ENCODE data around the gene ZMYND11.

Gene ZMYND11

DNA sequence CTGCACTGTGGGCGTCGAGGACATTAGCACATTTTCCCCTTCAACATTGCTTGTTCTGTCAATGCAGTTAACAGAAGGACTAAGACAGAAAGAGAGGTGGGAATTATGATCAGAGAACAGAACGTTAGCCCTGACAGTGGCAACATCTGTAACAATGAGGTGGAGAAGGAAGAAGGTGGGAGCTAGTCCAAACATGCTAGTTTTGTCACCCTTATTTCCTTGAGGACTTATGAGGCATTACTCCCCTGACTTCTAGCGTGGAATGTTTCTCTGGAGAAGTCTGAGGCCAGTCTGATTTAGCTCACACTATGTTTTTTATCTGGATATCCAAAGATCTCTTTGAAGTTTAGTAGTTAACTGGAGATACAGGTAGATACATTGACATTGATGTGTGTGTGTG lies 73.4 kb downstream of the ZMYND11 start:
- TF ChIP-seq, protein P1, sequence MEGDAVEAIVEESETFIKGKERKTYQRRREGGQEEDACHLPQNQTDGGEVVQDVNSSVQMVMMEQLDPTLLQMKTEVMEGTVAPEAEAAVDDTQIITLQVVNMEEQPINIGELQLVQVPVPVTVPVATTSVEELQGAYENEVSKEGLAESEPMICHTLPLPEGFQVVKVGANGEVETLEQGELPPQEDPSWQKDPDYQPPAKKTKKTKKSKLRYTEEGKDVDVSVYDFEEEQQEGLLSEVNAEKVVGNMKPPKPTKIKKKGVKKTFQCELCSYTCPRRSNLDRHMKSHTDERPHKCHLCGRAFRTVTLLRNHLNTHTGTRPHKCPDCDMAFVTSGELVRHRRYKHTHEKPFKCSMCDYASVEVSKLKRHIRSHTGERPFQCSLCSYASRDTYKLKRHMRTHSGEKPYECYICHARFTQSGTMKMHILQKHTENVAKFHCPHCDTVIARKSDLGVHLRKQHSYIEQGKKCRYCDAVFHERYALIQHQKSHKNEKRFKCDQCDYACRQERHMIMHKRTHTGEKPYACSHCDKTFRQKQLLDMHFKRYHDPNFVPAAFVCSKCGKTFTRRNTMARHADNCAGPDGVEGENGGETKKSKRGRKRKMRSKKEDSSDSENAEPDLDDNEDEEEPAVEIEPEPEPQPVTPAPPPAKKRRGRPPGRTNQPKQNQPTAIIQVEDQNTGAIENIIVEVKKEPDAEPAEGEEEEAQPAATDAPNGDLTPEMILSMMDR (IDR thresholded peaks at IDR 0.05; ENCODE audit: low read depth, low read length, missing control alignments): no peak
- H3K4me3 ChIP-seq (replicated peaks; ENCODE audit: low read depth, low read length): no peak overlapping the region
- no peak for DNase-seq (ENCODE audit: extremely low read depth, low read depth)

DNA sequence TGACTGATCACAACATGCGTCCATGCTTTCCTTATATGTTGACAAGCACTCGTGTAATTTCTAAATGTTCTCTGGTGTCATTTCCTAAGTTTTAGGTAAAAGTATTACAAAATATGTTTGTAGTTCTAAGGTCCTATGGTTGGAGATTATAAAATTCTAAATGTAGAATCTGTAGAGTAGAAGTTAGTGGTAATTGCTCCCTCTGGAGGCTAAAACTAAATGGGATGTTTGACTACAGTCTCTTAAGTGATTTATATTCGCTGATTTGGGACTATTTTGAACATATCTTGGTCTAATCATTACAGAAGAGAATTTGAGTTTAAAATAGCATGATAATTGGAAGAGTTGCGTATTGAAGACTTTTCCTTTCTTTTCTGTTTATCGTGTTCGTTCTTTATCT lies 74.1 kb downstream of the ZMYND11 start:
- no peak overlapping the region for H3K4me3 ChIP-seq (replicated peaks; ENCODE audit: low read depth, low read length)
- DNase-seq (ENCODE audit: extremely low read depth, low read depth): no peak
- TF ChIP-seq, protein P1 (IDR thresholded peaks at IDR 0.05; ENCODE audit: low read depth, low read length, missing control alignments): peak; percentile 15

DNA sequence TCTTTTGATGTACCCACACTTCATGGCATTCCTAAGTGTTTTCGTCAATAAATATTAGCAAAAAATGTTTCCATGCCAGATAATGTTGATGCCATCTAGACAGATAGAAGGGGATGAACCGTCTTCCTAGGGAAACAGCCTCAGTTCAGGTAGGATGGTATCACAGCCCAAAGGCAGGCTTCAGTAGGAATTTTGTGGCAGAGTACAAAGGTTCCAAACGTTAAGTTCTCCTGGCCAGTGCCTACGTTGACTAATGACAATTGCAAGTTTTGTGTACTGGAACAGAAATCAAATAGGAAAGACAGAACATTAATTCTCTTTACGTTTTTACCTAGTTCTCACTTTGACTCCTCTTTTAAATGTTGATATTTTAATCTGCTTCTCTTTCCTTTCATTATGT lies 75.0 kb downstream of the ZMYND11 start:
- H3K4me3 ChIP-seq (replicated peaks; ENCODE audit: low read depth, low read length): no peak overlapping the region
- TF ChIP-seq, protein P1 (IDR thresholded peaks at IDR 0.05; ENCODE audit: low read depth, low read length, missing control alignments): no peak
- no peak for DNase-seq (ENCODE audit: extremely low read depth, low read depth)

DNA sequence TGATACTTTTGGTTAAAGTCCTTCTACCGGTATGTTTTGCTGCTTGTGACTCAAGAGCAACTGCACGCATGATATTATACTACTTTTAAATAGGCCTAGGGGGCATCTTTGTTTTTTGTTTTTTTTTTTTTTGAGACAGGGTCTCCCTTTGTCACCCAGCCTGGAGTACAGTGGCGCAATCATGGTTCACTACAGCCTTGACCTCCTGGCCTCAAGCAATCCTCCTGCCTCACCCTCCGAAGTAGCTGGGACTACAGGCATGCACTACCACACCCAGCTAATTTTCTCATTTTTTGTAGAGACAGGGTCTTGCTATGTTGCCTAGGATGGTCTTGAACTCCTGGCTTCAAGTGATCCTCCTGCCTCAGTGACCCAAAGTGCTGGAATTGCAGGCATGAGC lies 80.2 kb downstream of the ZMYND11 start:
- DNase-seq (ENCODE audit: extremely low read depth, low read depth): no peak
- TF ChIP-seq, protein P1 (IDR thresholded peaks at IDR 0.05; ENCODE audit: low read depth, low read length, missing control alignments): no peak
- H3K4me3 ChIP-seq (replicated peaks; ENCODE audit: low read depth, low read length): no peak overlapping the region

DNA sequence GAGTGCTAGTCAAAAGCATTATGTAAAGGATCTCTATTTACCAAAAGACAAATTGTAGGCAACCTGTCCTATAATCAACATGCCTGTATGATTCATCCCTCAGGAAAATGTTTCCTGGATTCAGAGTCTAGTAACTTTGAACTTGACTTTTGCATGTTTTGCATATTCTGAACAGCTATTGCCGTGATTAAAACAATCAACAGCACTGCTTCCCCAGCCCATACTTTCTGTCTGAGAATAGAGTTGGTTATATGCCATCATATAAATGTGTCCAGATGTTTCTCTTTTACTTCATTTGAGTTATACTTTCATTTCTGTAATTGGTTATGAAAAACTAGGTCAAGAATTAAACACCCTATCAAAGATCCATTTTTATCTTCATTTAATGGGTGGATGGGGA lies 83.5 kb downstream of the ZMYND11 start:
- no peak overlapping the region for H3K4me3 ChIP-seq (replicated peaks; ENCODE audit: low read depth, low read length)
- TF ChIP-seq, protein P1 (IDR thresholded peaks at IDR 0.05; ENCODE audit: low read depth, low read length, missing control alignments): no peak
- DNase-seq (ENCODE audit: extremely low read depth, low read depth): no peak

DNA sequence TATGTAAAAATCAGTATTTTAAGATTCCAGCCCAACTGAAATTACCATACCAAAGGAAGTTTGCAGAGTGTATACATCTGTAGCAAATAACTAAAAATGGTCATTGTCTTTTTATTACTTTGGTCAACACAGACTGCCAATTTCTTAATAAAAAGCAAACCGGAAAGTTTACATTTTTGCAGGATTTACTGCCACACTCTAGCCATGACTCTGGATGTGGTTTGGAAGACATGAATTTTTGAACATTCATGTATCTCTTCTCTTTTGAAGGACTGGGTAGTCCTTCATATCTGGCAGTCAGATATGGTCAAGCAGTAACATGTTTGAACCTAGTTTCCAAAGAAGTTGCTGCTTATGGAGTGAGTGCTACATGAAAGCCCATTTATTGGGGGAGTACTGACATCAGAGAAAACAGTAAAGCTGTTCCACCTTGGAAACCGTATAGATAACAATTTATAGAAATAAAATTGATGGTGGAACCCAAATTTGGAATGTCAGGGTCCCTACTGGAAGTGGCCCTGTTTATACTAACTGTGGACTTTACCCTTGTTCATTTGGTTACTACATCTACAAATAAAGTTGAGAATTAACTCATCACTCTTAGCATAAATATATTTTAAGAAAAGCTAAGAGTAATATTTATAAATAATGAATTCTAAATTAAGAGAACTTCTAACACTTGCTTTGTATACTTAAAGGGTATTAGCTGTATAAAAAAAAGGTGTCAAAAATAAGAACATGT lies 84.6 kb downstream of the ZMYND11 start:
- TF ChIP-seq, protein P1 (IDR thresholded peaks at IDR 0.05; ENCODE audit: low read depth, low read length, missing control alignments): no peak
- H3K4me3 ChIP-seq (replicated peaks; ENCODE audit: low read depth, low read length): no peak overlapping the region

DNA sequence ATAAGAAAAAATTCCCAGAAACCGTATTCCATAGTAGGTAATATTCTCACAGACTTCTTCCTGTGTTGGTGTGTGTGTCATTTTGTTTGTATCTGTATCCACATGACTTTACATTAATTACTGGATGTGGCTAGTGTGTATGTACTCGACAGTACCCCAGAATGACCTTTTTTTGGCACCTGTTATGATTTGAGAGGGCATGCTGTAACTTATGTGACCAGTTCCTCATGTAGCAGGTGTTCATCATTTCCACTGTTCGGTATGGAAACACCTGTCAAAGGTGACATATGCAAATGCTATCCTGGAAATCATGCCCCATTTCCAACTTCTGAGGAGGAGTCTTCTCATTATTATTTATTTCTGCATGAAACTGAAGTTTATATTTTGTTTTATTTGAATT lies 89.3 kb downstream of the ZMYND11 start:
- TF ChIP-seq, protein P1 (IDR thresholded peaks at IDR 0.05; ENCODE audit: low read depth, low read length, missing control alignments): no peak
- no peak overlapping the region for H3K4me3 ChIP-seq (replicated peaks; ENCODE audit: low read depth, low read length)
- DNase-seq (ENCODE audit: extremely low read depth, low read depth): no peak

More for the DNA sequence above, 84.6 kb downstream of the ZMYND11 start:
- DNase-seq (ENCODE audit: extremely low read depth, low read depth): no peak
